ENCODE measurements around the gene NDUFS7. TPM values are rescaled to one million over a fixed set of nuclear protein-coding genes. Genes with fewer than 3 reads are reported as not detected.

The NDUFS7 gene
- total and polyA plus RNA-seq, 9 donors, result 67.7 to 106 (median 89.2) TPM

- H3K27me3 ChIP-seq (ENCODE audit: control insufficient read depth, insufficient read depth, low read length), result no peaks in the 10 kb centered on the region
- H3K9me3 ChIP-seq (replicated peaks; ENCODE audit: control insufficient read depth, low read depth, low read length), result no peaks in the 10 kb centered on the region
- peaks cover 8% of the 10 kb centered on the region for H3K4me1 ChIP-seq (ENCODE audit: control insufficient read depth, insufficient read depth, low read length)
- peaks cover 85% of the 10 kb centered on the region for H3K36me3 ChIP-seq (ENCODE audit: control insufficient read depth, insufficient read depth, low read length)
- no peak overlapping the region for H3K27ac ChIP-seq (ENCODE audit: low read length)
- DNase-seq, result no peak
- WGBS (ENCODE audit: insufficient coverage), result 90% methylated on average over 31 of the region's 40 CpGs
- H3K4me3 ChIP-seq (ENCODE audit: low read length), result no peak overlapping the region
These were observed 39.9 kb downstream of the NDUFS7 start for GRCh38 chr19:1423436-1424191.

- 75% methylated on average over 26 of the region's 42 CpGs for WGBS (ENCODE audit: insufficient coverage)
- DNase-seq, result no peak
- H3K27me3 ChIP-seq (ENCODE audit: control insufficient read depth, insufficient read depth, low read length), result no peaks in the 10 kb centered on the region
- H3K9me3 ChIP-seq (replicated peaks; ENCODE audit: control insufficient read depth, low read depth, low read length), result no peaks in the 10 kb centered on the region
- H3K36me3 ChIP-seq (ENCODE audit: control insufficient read depth, insufficient read depth, low read length), result peaks cover 84% of the 10 kb centered on the region
- peaks cover 8% of the 10 kb centered on the region for H3K4me1 ChIP-seq (ENCODE audit: control insufficient read depth, insufficient read depth, low read length)
- H3K4me3 ChIP-seq (ENCODE audit: low read length), result no peak overlapping the region
- H3K27ac ChIP-seq (ENCODE audit: low read length), result no peak overlapping the region
These were observed 40.7 kb downstream of the NDUFS7 start for GRCh38 chr19:1424192-1424955.

GRCh38 chr19:1425102-1425837 lies 41.6 kb downstream of the NDUFS7 start:
- Histone ChIP-seq H3K36me3 (ENCODE audit: control insufficient read depth, insufficient read depth, low read length) (peaks cover 89% of the 10 kb centered on the region), H3K4me1 (ENCODE audit: control insufficient read depth, insufficient read depth, low read length) (peaks cover 8% of the 10 kb centered on the region), H3K9me3 (replicated peaks; ENCODE audit: control insufficient read depth, low read depth, low read length) (no peaks in the 10 kb centered on the region), H3K4me3 (ENCODE audit: low read length) (no peak overlapping the region), H3K27me3 (ENCODE audit: control insufficient read depth, insufficient read depth, low read length) (no peaks in the 10 kb centered on the region), H3K27ac (ENCODE audit: low read length) (no peak overlapping the region)
- 70% methylated on average over 28 of the region's 33 CpGs for WGBS (ENCODE audit: insufficient coverage)
- DNase-seq, result peak; percentile 54

- H3K36me3 ChIP-seq (ENCODE audit: control insufficient read depth, insufficient read depth, low read length), result peaks cover 86% of the 10 kb centered on the region
- 90% methylated on average over 6 of the region's 14 CpGs for WGBS (ENCODE audit: insufficient coverage)
- DNase-seq, result no peak
- no peaks in the 10 kb centered on the region for H3K9me3 ChIP-seq (replicated peaks; ENCODE audit: control insufficient read depth, low read depth, low read length)
- peaks cover 8% of the 10 kb centered on the region for H3K4me1 ChIP-seq (ENCODE audit: control insufficient read depth, insufficient read depth, low read length)
- no peaks in the 10 kb centered on the region for H3K27me3 ChIP-seq (ENCODE audit: control insufficient read depth, insufficient read depth, low read length)
- H3K4me3 ChIP-seq (ENCODE audit: low read length), result no peak overlapping the region
- no peak overlapping the region for H3K27ac ChIP-seq (ENCODE audit: low read length)
These were observed 42.2 kb downstream of the NDUFS7 start for GRCh38 chr19:1425902-1426301.

GRCh38 chr19:1426736-1427135 lies 43.0 kb downstream of the NDUFS7 start:
- DNase-seq, result no peak
- 88% methylated on average over 2 of the region's 9 CpGs for WGBS (ENCODE audit: insufficient coverage)
- Histone ChIP-seq H3K9me3 (replicated peaks; ENCODE audit: control insufficient read depth, low read depth, low read length) (no peaks in the 10 kb centered on the region), H3K36me3 (ENCODE audit: control insufficient read depth, insufficient read depth, low read length) (peaks cover 83% of the 10 kb centered on the region), H3K4me1 (ENCODE audit: control insufficient read depth, insufficient read depth, low read length) (peaks cover 6% of the 10 kb centered on the region), H3K27ac (ENCODE audit: low read length) (no peak overlapping the region), H3K4me3 (ENCODE audit: low read length) (no peak overlapping the region), H3K27me3 (ENCODE audit: control insufficient read depth, insufficient read depth, low read length) (no peaks in the 10 kb centered on the region)

- H3K36me3 ChIP-seq (ENCODE audit: control insufficient read depth, insufficient read depth, low read length), result peaks cover 83% of the 10 kb centered on the region
- H3K4me1 ChIP-seq (ENCODE audit: control insufficient read depth, insufficient read depth, low read length), result no peaks in the 10 kb centered on the region
- H3K9me3 ChIP-seq (replicated peaks; ENCODE audit: control insufficient read depth, low read depth, low read length), result no peaks in the 10 kb centered on the region
- H3K27me3 ChIP-seq (ENCODE audit: control insufficient read depth, insufficient read depth, low read length), result no peaks in the 10 kb centered on the region
- WGBS (ENCODE audit: insufficient coverage), result 85% methylated on average over 20 of the region's 27 CpGs
- H3K4me3 ChIP-seq (ENCODE audit: low read length), result no peak overlapping the region
- H3K27ac ChIP-seq (ENCODE audit: low read length), result no peak overlapping the region
- no peak for DNase-seq
These were observed 43.7 kb downstream of the NDUFS7 start for GRCh38 chr19:1427221-1427920.

- Histone ChIP-seq H3K27me3 (ENCODE audit: control insufficient read depth, insufficient read depth, low read length) (no peaks in the 10 kb centered on the region), H3K27ac (ENCODE audit: low read length) (no peak overlapping the region), H3K4me1 (ENCODE audit: control insufficient read depth, insufficient read depth, low read length) (no peaks in the 10 kb centered on the region), H3K9me3 (replicated peaks; ENCODE audit: control insufficient read depth, low read depth, low read length) (no peaks in the 10 kb centered on the region), H3K36me3 (ENCODE audit: control insufficient read depth, insufficient read depth, low read length) (peaks cover 83% of the 10 kb centered on the region), H3K4me3 (ENCODE audit: low read length) (no peak overlapping the region)
- DNase-seq, result no peak
- WGBS (ENCODE audit: insufficient coverage), result 94% methylated on average over 41 of the region's 41 CpGs
These were observed 45.2 kb downstream of the NDUFS7 start for GRCh38 chr19:1428738-1429391.

GRCh38 chr19:1429750-1430149 lies 46.0 kb downstream of the NDUFS7 start:
- no peak for DNase-seq
- Histone ChIP-seq H3K36me3 (ENCODE audit: control insufficient read depth, insufficient read depth, low read length) (peaks cover 90% of the 10 kb centered on the region), H3K27me3 (ENCODE audit: control insufficient read depth, insufficient read depth, low read length) (no peaks in the 10 kb centered on the region), H3K27ac (ENCODE audit: low read length) (no peak overlapping the region), H3K9me3 (replicated peaks; ENCODE audit: control insufficient read depth, low read depth, low read length) (no peaks in the 10 kb centered on the region), H3K4me3 (ENCODE audit: low read length) (no peak overlapping the region), H3K4me1 (ENCODE audit: control insufficient read depth, insufficient read depth, low read length) (no peaks in the 10 kb centered on the region)
- 94% methylated on average over 3 of the region's 14 CpGs for WGBS (ENCODE audit: insufficient coverage)

- 88% methylated on average over 7 of the region's 14 CpGs for WGBS (ENCODE audit: insufficient coverage)
- H3K27ac ChIP-seq (ENCODE audit: low read length), result no peak overlapping the region
- peaks cover 89% of the 10 kb centered on the region for H3K36me3 ChIP-seq (ENCODE audit: control insufficient read depth, insufficient read depth, low read length)
- no peaks in the 10 kb centered on the region for H3K9me3 ChIP-seq (replicated peaks; ENCODE audit: control insufficient read depth, low read depth, low read length)
- no peak overlapping the region for H3K4me3 ChIP-seq (ENCODE audit: low read length)
- DNase-seq, result no peak
- no peaks in the 10 kb centered on the region for H3K27me3 ChIP-seq (ENCODE audit: control insufficient read depth, insufficient read depth, low read length)
- no peaks in the 10 kb centered on the region for H3K4me1 ChIP-seq (ENCODE audit: control insufficient read depth, insufficient read depth, low read length)
These were observed 46.5 kb downstream of the NDUFS7 start for GRCh38 chr19:1430246-1430645.

All from muscle of leg (tissue), 11 donors.